Naive thymus-derived CD4-positive, alpha-beta T cell (primary cell): Measurements from ENCODE around the gene SLFN5. TPM values are rescaled to one million over a fixed set of nuclear protein-coding genes. Genes with fewer than 3 reads are reported as not detected.

Source experiments
- ATAC-seq: fragments of 150-1000 bp; cut with Tn5 transposase; 2 replicates; pipeline ENCODE4 v1.10.0; 2021; ENCODE audit warnings: mild to moderate bottlenecking, moderate library complexity
- CTCF ChIA-PET: fragments of 350-600 bp; sonication (Branson Sonifier 250); formaldehyde crosslinking; loops from one replicate; lab custom pipeline; 2021; ENCODE audit warnings: antibody characterized with exemption; lab: Charles Lee
- POLR2A ChIA-PET: fragments of 350-600 bp; sonication (Branson Sonifier 250); formaldehyde crosslinking; loops from one replicate; lab custom pipeline; 2021; ENCODE audit warnings: antibody characterized with exemption, inconsistent platforms; lab: Charles Lee
- DNase-seq, 9 donors: peaks; one replicate each; pipeline versions ENCODE4 v3.0.0 to v3.0.0-alpha.2; 2020 to 2022; ENCODE audit warnings: mixed read lengths in 1 of 9
- H3K27ac ChIP-seq: one replicate; pipeline ENCODE4 v1.7.0; 2013; ENCODE audit warnings: mild to moderate bottlenecking, low read depth, low read length, moderate library complexity
- H3K27me3 ChIP-seq, 2 donors: one replicate each; pipeline ENCODE4 v1.7.0; 2013; ENCODE audit warnings: low read length in 2 of 2, mild to moderate bottlenecking in 2 of 2, moderate library complexity in 2 of 2; ENCODE audit not compliant: control insufficient read depth in 2 of 2, insufficient read depth in 2 of 2
- H3K36me3 ChIP-seq, 3 experiments: 1 replicate in 2 of 3; 2 replicates in 1 of 3; pipeline ENCODE4 v1.7.0; 2013; ENCODE audit warnings: low read length in 3 of 3, mild to moderate bottlenecking in 3 of 3, moderate library complexity in 1 of 3; ENCODE audit not compliant: insufficient read depth in 3 of 3, control insufficient read depth in 2 of 3
- H3K4me1 ChIP-seq, 2 donors: one replicate each; pipeline ENCODE4 v1.7.0; 2013; ENCODE audit warnings: low read length in 2 of 2, mild to moderate bottlenecking in 2 of 2, moderate library complexity in 1 of 2; ENCODE audit not compliant: control insufficient read depth in 2 of 2, insufficient read depth in 2 of 2
- H3K4me3 ChIP-seq: 2 replicates; pipeline ENCODE4 v1.7.0; 2013; ENCODE audit warnings: mild to moderate bottlenecking, low read length
- H3K9me3 ChIP-seq, 3 experiments: 1 replicate in 2 of 3; 2 replicates in 1 of 3; pipeline ENCODE4 v1.7.0; 2013; ENCODE audit warnings: low read length in 3 of 3; ENCODE audit not compliant: control insufficient read depth in 2 of 3
- H3K27ac Mint-ChIP-seq, 9 donors: one replicate each; pipeline ENCODE4 v1.8.0; 2020 to 2022; ENCODE audit warnings: mixed read lengths in 9 of 9, mild to moderate bottlenecking in 8 of 9, moderate library complexity in 5 of 9, inconsistent platforms in 2 of 9
- H3K27me3 Mint-ChIP-seq, 5 donors: one replicate each; pipeline ENCODE4 v1.8.0; 2021 to 2022; ENCODE audit warnings: mixed read lengths in 5 of 5, mild to moderate bottlenecking in 1 of 5
- H3K36me3 Mint-ChIP-seq, 5 donors: one replicate each; pipeline ENCODE4 v1.8.0; 2020 to 2022; ENCODE audit warnings: mixed read lengths in 5 of 5, mild to moderate bottlenecking in 3 of 5, inconsistent platforms in 1 of 5
- H3K4me1 Mint-ChIP-seq, 7 donors: one replicate each; pipeline ENCODE4 v1.8.0; 2020 to 2022; ENCODE audit warnings: mixed read lengths in 7 of 7, mild to moderate bottlenecking in 3 of 7, inconsistent platforms in 1 of 7
- H3K4me3 Mint-ChIP-seq, 10 donors: one replicate each; pipeline ENCODE4 v1.8.0; 2020 to 2022; ENCODE audit warnings: mild to moderate bottlenecking in 10 of 10, mixed read lengths in 10 of 10, moderate library complexity in 6 of 10, inconsistent platforms in 2 of 10
- H3K9me3 Mint-ChIP-seq, 11 donors: one replicate each; pipeline ENCODE4 v1.8.0; 2020 to 2022; ENCODE audit warnings: mixed read lengths in 11 of 11, mild to moderate bottlenecking in 4 of 11, inconsistent platforms in 1 of 11, moderate library complexity in 1 of 11
- intact Hi-C, 2 donors: fragments of 100-400 bp; cut with micrococcal nuclease; formaldehyde crosslinking; loops; one replicate each; pipeline ENCODE4 v1.15.1; 2023
- polyA plus RNA-seq, 2 donors: library from polyadenylated mRNA; unstranded; fragments of 300-500 nt; fragmentation: Illumina TruSeq; gene quantifications; one replicate each; pipeline ENCODE4 v1.2.3, GENCODE V29; 2021
- total RNA-seq, 6 experiments: library from RNA in 5 of 6; stranded (reverse) in 5 of 6; gene quantifications; 1 replicate in 5 of 6; 2 replicates in 1 of 6; pipeline ENCODE4 v1.2.3 and lab custom pipeline; 2021 to 2026

SLFN5 gene
- total and polyA plus RNA-seq, 7 experiments from 2014 or later = 80.0 to 199 (median 133) TPM

GRCh38 chr17:35235917-35236316 is 7.0 kb upstream of the SLFN5 start:
- Histone ChIP-seq H3K27me3 (no peaks in the 10 kb centered on the region), H3K4me3 (peak overlapping the region; percentile 2), H3K9me3 (no peaks in the 10 kb centered on the region), H3K27ac (peak overlapping the region; percentile 85), H3K36me3 (no peaks in the 10 kb centered on the region), H3K4me1 (peaks cover 24 to 72% of the 10 kb centered on the region in 2 donors)
- ChIA-PET CTCF (interaction anchor here (0.7 to 1.4 kb wide), 2 partner anchors 13 to 25 kb away, joined by 3 to 6 read pairs; no protein-coding TSS in a partner anchor), POLR2A (interaction anchor here (1.0 to 12.5 kb wide), 6 partner anchors 11 to 301 kb away, joined by 3 to 459 read pairs (median 128); partner anchors contain the start of gene SLFN12L)
- ATAC-seq (peak; percentile 53), DNase-seq (peak in 1 of 9 donors; percentile 27)
- Mint-ChIP-seq H3K27me3 (no peaks in the 10 kb centered on the region), H3K36me3 (peaks cover 0 to 63% (median 16%) of the 10 kb centered on the region in 5 donors), H3K4me1 (peaks cover 40 to 91% (median 78%) of the 10 kb centered on the region in 7 donors), H3K27ac (peak overlapping the region in 8 of 9 donors; percentile 94 to 100 (median 98)), H3K4me3 (peak overlapping the region in 8 of 10 donors; percentile 60 to 100 (median 88)), H3K9me3 (peaks cover 0 to 11% (median 0%) of the 10 kb centered on the region in 11 donors)
- intact Hi-C loops = no loop called here

- Mint-ChIP-seq H3K4me3 (peak overlapping the region in 8 of 10 donors; percentile 91 to 100 (median 100)), H3K36me3 (peaks cover 3 to 64% (median 14%) of the 10 kb centered on the region in 5 donors), H3K9me3 (peaks cover 0 to 10% (median 0%) of the 10 kb centered on the region in 11 donors), H3K27me3 (no peaks in the 10 kb centered on the region), H3K27ac (peak overlapping the region in 8 of 9 donors; percentile 94 to 100 (median 98)), H3K4me1 (peaks cover 40 to 81% (median 69%) of the 10 kb centered on the region in 7 donors)
- ATAC-seq (no peak), DNase-seq (no peak)
- H3K36me3 ChIP-seq = peaks cover 0 to 5% (median 0%) of the 10 kb centered on the region in 3 experiments
- no peaks in the 10 kb centered on the region for H3K9me3 ChIP-seq
- H3K27ac ChIP-seq = peak overlapping the region; percentile 85
- ChIA-PET POLR2A (interaction anchor here (0.6 to 12.5 kb wide), 13 partner anchors 14 to 300 kb away, joined by 3 to 459 read pairs (median 5); partner anchors contain the start of gene SLFN12L), CTCF (interaction anchor here (0.8 to 1.8 kb wide), 4 partner anchors 9 to 302 kb away, joined by 3 to 10 read pairs (median 3); no protein-coding TSS in a partner anchor)
- intact Hi-C loops = no loop called here
- no peaks in the 10 kb centered on the region for H3K27me3 ChIP-seq
- H3K4me1 ChIP-seq = peaks cover 32 to 69% of the 10 kb centered on the region in 2 donors
- H3K4me3 ChIP-seq = no peak overlapping the region
Observed at GRCh38 chr17:35236821-35237220, 6.1 kb upstream of the SLFN5 start.

GRCh38 chr17:35238821-35239220 is 4.1 kb upstream of the SLFN5 start:
- peak in 2 of 9 donors; percentile 16 to 35 for DNase-seq
- Histone ChIP-seq H3K36me3 (peaks cover 0 to 19% (median 0%) of the 10 kb centered on the region in 3 experiments), H3K9me3 (no peaks in the 10 kb centered on the region), H3K27ac (peak overlapping the region; percentile 85), H3K27me3 (no peaks in the 10 kb centered on the region), H3K4me1 (peaks cover 34 to 49% of the 10 kb centered on the region in 2 donors), H3K4me3 (peak overlapping the region; percentile 97)
- ChIA-PET CTCF (interaction anchor here (0.6 to 6.9 kb wide), 6 partner anchors 17 to 295 kb away, joined by 3 to 52 read pairs (median 4); no protein-coding TSS in a partner anchor), POLR2A (interaction anchor here (0.5 to 12.5 kb wide), 16 partner anchors 9 to 298 kb away, joined by 3 to 459 read pairs (median 4); partner anchors contain the start of genes NLE1, SLFN11 and SLFN12L)
- intact Hi-C loops = loop anchor here in 1 of 2 donors (1.0 kb wide), 1 partner anchor 11 kb away; no protein-coding TSS in a partner anchor
- Mint-ChIP-seq H3K27me3 (no peaks in the 10 kb centered on the region), H3K36me3 (peaks cover 7 to 63% (median 18%) of the 10 kb centered on the region in 5 donors), H3K4me1 (peaks cover 34 to 62% (median 58%) of the 10 kb centered on the region in 7 donors), H3K4me3 (peak overlapping the region; percentile 91 to 100 (median 100)), H3K27ac (peak overlapping the region; percentile 84 to 100 (median 97)), H3K9me3 (peaks cover 0 to 10% (median 0%) of the 10 kb centered on the region in 11 donors)
- ATAC-seq = no peak

- peak overlapping the region; percentile 91 to 100 (median 100) for H3K4me3 Mint-ChIP-seq
Observed at GRCh38 chr17:35239823-35240222, 3.0 kb upstream of the SLFN5 start.

GRCh38 chr17:35240861-35241260 is 2.0 kb upstream of the SLFN5 start:
- ATAC-seq (no peak), DNase-seq (no peak)
- peaks cover 7 to 65% (median 34%) of the 10 kb centered on the region in 5 donors for H3K36me3 Mint-ChIP-seq
- peaks cover 40% of the 10 kb centered on the region in 2 donors for H3K4me1 ChIP-seq
- peaks cover 0 to 19% (median 0%) of the 10 kb centered on the region in 3 experiments for H3K36me3 ChIP-seq
- H3K4me1 Mint-ChIP-seq = peaks cover 38 to 66% (median 49%) of the 10 kb centered on the region in 7 donors
- ChIA-PET CTCF (interaction anchor here (0.6 to 6.9 kb wide), 18 partner anchors 10 to 298 kb away, joined by 3 to 52 read pairs (median 6); partner anchors contain the start of genes NLE1 and SLFN12L), POLR2A (interaction anchor here (0.6 to 12.5 kb wide), 24 partner anchors 9 to 338 kb away, joined by 3 to 459 read pairs (median 16); partner anchors contain the start of genes NLE1, PEX12, SLC35G3 and SLFN11)
- H3K27ac Mint-ChIP-seq = peak overlapping the region; percentile 74 to 100 (median 97)
- no peaks in the 10 kb centered on the region for H3K27me3 ChIP-seq
- H3K9me3 ChIP-seq = no peaks in the 10 kb centered on the region
- H3K4me3 Mint-ChIP-seq = peak overlapping the region; percentile 91 to 100 (median 100)
- H3K9me3 Mint-ChIP-seq = peaks cover 0 to 2% (median 0%) of the 10 kb centered on the region in 11 donors
- no peaks in the 10 kb centered on the region for H3K27me3 Mint-ChIP-seq
- peak overlapping the region; percentile 97 for H3K4me3 ChIP-seq
- intact Hi-C loops = loop anchor here (5.0 to 10.0 kb wide), 3 partner anchors 206 to 564 kb away; partner anchors contain the start of genes LIG3 (in 1 of the 2), SLFN13 (in 1 of the 2) and TAF15 (in 1 of the 2)
- peak overlapping the region; percentile 85 for H3K27ac ChIP-seq

More at GRCh38 chr17:35239823-35240222, 3.0 kb upstream of the SLFN5 start:
- peaks cover 7 to 67% (median 25%) of the 10 kb centered on the region in 5 donors for H3K36me3 Mint-ChIP-seq
- H3K9me3 Mint-ChIP-seq = peaks cover 0 to 6% (median 0%) of the 10 kb centered on the region in 11 donors
- POLR2A ChIA-PET = interaction anchor here (0.6 to 12.5 kb wide), 19 partner anchors 9 to 297 kb away, joined by 3 to 459 read pairs (median 31); partner anchors contain the start of genes NLE1, SLFN11 and SLFN12L
- Histone ChIP-seq H3K4me3 (peak overlapping the region; percentile 97), H3K36me3 (peaks cover 0 to 19% (median 0%) of the 10 kb centered on the region in 3 experiments), H3K4me1 (peaks cover 34 to 46% of the 10 kb centered on the region in 2 donors), H3K27ac (peak overlapping the region; percentile 85), H3K9me3 (no peaks in the 10 kb centered on the region), H3K27me3 (no peaks in the 10 kb centered on the region)
- DNase-seq (peak in 2 of 9 donors; percentile 23 to 35), ATAC-seq (no peak)
- H3K27ac Mint-ChIP-seq = peak overlapping the region; percentile 86 to 100 (median 97)
- no peaks in the 10 kb centered on the region for H3K27me3 Mint-ChIP-seq
- CTCF ChIA-PET = interaction anchor here (0.6 to 6.9 kb wide), 15 partner anchors 8 to 345 kb away, joined by 3 to 52 read pairs (median 4); partner anchors contain the start of gene SLFN12L
- intact Hi-C loops = loop anchor here (5.0 to 10.0 kb wide), 3 partner anchors 207 to 565 kb away; partner anchors contain the start of genes LIG3 (in 1 of the 2), SLFN13 (in 1 of the 2) and TAF15 (in 1 of the 2)
- peaks cover 42 to 67% (median 55%) of the 10 kb centered on the region in 7 donors for H3K4me1 Mint-ChIP-seq
